ENCODE measurements around the gene RAB22A.

RAB22A gene

DNA sequence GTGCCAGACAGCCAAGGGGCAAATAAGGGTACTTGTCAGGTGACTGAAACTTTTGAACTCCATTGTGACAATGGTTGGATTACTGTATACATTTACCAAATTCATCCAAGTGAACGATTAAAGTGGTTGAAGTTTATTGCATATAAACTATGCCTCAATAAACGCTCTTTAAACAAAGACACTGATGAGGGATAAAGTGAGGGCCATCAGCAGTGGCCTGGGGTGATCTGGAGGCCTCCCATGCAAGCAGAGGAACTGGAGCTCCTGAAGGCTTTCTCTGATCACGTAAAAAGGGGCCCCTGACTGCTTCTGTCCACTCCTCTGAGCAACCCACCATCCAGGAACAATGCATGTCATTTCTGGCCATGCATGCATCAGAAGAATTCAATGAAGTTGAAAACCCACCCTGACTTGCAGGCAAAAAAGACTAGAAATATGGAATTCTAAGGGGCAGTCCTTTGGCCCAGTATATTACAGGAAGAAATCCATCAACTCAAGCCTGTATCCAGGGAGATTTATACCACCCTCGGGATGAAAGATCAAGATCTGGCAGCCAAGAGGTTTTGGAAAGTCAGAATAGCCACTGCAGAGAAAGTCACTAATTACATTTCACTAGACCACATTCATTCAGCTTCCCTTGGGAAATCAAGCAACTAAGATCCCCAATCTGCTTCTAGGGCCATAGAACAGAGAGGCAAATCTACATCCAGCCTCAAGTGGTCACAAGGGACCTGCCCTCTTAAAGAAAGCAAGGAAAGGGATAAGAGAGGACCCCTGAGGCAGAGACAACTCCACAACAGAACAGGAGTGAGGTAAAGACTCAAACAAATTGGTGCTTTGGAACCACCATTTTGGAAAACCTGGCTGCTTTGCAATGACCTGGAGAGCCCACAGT is 31.7 kb upstream of the RAB22A start:
- Histone ChIP-seq H3K27me3 (ENCODE audit: control insufficient read depth, insufficient read depth, low read length) (no peaks in the 10 kb centered on the region), H3K27ac (ENCODE audit: low read length) (no peak overlapping the region), H3K36me3 (ENCODE audit: control insufficient read depth, low read depth, low read length) (no peaks in the 10 kb centered on the region), H3K4me3 (ENCODE audit: low read length) (no peak overlapping the region), H3K9ac (ENCODE audit: low read length) (no peak overlapping the region), H3K4me1 (ENCODE audit: control insufficient read depth, low read depth, low read length) (no peaks in the 10 kb centered on the region), H3K9me3 (ENCODE audit: control insufficient read depth, low read depth, low read length) (peaks cover 3% of the 10 kb centered on the region)

- Histone ChIP-seq H3K36me3 (ENCODE audit: control insufficient read depth, low read depth, low read length) (no peaks in the 10 kb centered on the region), H3K27ac (ENCODE audit: low read length) (no peak overlapping the region), H3K9ac (ENCODE audit: low read length) (no peak overlapping the region), H3K27me3 (ENCODE audit: control insufficient read depth, insufficient read depth, low read length) (no peaks in the 10 kb centered on the region), H3K9me3 (ENCODE audit: control insufficient read depth, low read depth, low read length) (no peaks in the 10 kb centered on the region), H3K4me1 (ENCODE audit: control insufficient read depth, low read depth, low read length) (no peaks in the 10 kb centered on the region), H3K4me3 (ENCODE audit: low read length) (no peak overlapping the region)
Measured at GRCh38 chr20:58286729-58287128, 22.8 kb upstream of the RAB22A start.

- no peaks in the 10 kb centered on the region for H3K27me3 ChIP-seq (ENCODE audit: control insufficient read depth, insufficient read depth, low read length)
- H3K27ac ChIP-seq (ENCODE audit: low read length): no peak overlapping the region
- no peak overlapping the region for H3K4me3 ChIP-seq (ENCODE audit: low read length)
- H3K9me3 ChIP-seq (ENCODE audit: control insufficient read depth, low read depth, low read length): no peaks in the 10 kb centered on the region
- no peaks in the 10 kb centered on the region for H3K4me1 ChIP-seq (ENCODE audit: control insufficient read depth, low read depth, low read length)
- no peaks in the 10 kb centered on the region for H3K36me3 ChIP-seq (ENCODE audit: control insufficient read depth, low read depth, low read length)
- H3K9ac ChIP-seq (ENCODE audit: low read length): no peak overlapping the region
Measured at GRCh38 chr20:58287638-58288037, 21.9 kb upstream of the RAB22A start.

- no peaks in the 10 kb centered on the region for H3K36me3 ChIP-seq (ENCODE audit: control insufficient read depth, low read depth, low read length)
- no peak overlapping the region for H3K9ac ChIP-seq (ENCODE audit: low read length)
- peaks cover 4% of the 10 kb centered on the region for H3K4me1 ChIP-seq (ENCODE audit: control insufficient read depth, low read depth, low read length)
- H3K27ac ChIP-seq (ENCODE audit: low read length): no peak overlapping the region
- no peaks in the 10 kb centered on the region for H3K9me3 ChIP-seq (ENCODE audit: control insufficient read depth, low read depth, low read length)
- no peaks in the 10 kb centered on the region for H3K27me3 ChIP-seq (ENCODE audit: control insufficient read depth, insufficient read depth, low read length)
- no peak overlapping the region for H3K4me3 ChIP-seq (ENCODE audit: low read length)
Measured at GRCh38 chr20:58289143-58289542, 20.4 kb upstream of the RAB22A start.

DNA sequence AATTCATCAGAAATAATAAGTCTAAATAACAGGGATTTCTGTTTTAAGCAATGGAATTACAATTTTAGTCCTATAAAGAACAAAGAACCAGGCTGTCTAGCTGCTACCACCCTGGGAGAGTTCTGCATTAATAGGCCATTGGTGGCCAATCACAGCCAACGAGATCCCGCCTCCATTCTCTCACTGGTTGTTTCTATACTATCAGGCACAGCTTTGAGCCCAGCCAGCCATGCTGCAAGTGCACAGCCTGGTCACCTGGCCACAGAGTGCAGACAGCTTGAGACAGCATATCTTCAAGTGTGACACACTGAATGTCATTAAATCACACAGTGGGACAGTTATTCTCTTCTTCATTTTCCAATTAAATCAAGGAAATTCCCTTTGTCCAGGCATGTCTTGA is 16.1 kb upstream of the RAB22A start:
- H3K4me3 ChIP-seq (ENCODE audit: low read length): no peak overlapping the region
- H3K27me3 ChIP-seq (ENCODE audit: control insufficient read depth, insufficient read depth, low read length): no peaks in the 10 kb centered on the region
- no peak overlapping the region for H3K27ac ChIP-seq (ENCODE audit: low read length)
- H3K36me3 ChIP-seq (ENCODE audit: control insufficient read depth, low read depth, low read length): no peaks in the 10 kb centered on the region
- peaks cover 4% of the 10 kb centered on the region for H3K4me1 ChIP-seq (ENCODE audit: control insufficient read depth, low read depth, low read length)
- no peak overlapping the region for H3K9ac ChIP-seq (ENCODE audit: low read length)
- H3K9me3 ChIP-seq (ENCODE audit: control insufficient read depth, low read depth, low read length): no peaks in the 10 kb centered on the region

GRCh38 chr20:58294497-58295455 is 14.7 kb upstream of the RAB22A start:
- H3K27ac ChIP-seq (ENCODE audit: low read length): no peak overlapping the region
- no peaks in the 10 kb centered on the region for H3K36me3 ChIP-seq (ENCODE audit: control insufficient read depth, low read depth, low read length)
- H3K9me3 ChIP-seq (ENCODE audit: control insufficient read depth, low read depth, low read length): no peaks in the 10 kb centered on the region
- H3K9ac ChIP-seq (ENCODE audit: low read length): no peak overlapping the region
- H3K4me3 ChIP-seq (ENCODE audit: low read length): no peak overlapping the region
- H3K4me1 ChIP-seq (ENCODE audit: control insufficient read depth, low read depth, low read length): peaks cover 4% of the 10 kb centered on the region
- H3K27me3 ChIP-seq (ENCODE audit: control insufficient read depth, insufficient read depth, low read length): no peaks in the 10 kb centered on the region

GRCh38 chr20:58296051-58296837 is 13.3 kb upstream of the RAB22A start:
- no peak overlapping the region for H3K4me3 ChIP-seq (ENCODE audit: low read length)
- H3K9ac ChIP-seq (ENCODE audit: low read length): no peak overlapping the region
- H3K27ac ChIP-seq (ENCODE audit: low read length): no peak overlapping the region
- H3K27me3 ChIP-seq (ENCODE audit: control insufficient read depth, insufficient read depth, low read length): no peaks in the 10 kb centered on the region
- no peaks in the 10 kb centered on the region for H3K9me3 ChIP-seq (ENCODE audit: control insufficient read depth, low read depth, low read length)
- no peaks in the 10 kb centered on the region for H3K36me3 ChIP-seq (ENCODE audit: control insufficient read depth, low read depth, low read length)
- H3K4me1 ChIP-seq (ENCODE audit: control insufficient read depth, low read depth, low read length): peaks cover 4% of the 10 kb centered on the region

- Histone ChIP-seq H3K4me1 (ENCODE audit: control insufficient read depth, low read depth, low read length) (peaks cover 4% of the 10 kb centered on the region), H3K9ac (ENCODE audit: low read length) (no peak overlapping the region), H3K4me3 (ENCODE audit: low read length) (no peak overlapping the region), H3K27ac (ENCODE audit: low read length) (no peak overlapping the region), H3K27me3 (ENCODE audit: control insufficient read depth, insufficient read depth, low read length) (no peaks in the 10 kb centered on the region), H3K9me3 (ENCODE audit: control insufficient read depth, low read depth, low read length) (no peaks in the 10 kb centered on the region), H3K36me3 (ENCODE audit: control insufficient read depth, low read depth, low read length) (no peaks in the 10 kb centered on the region)
Measured at GRCh38 chr20:58297394-58297793, 12.1 kb upstream of the RAB22A start.

GRCh38 chr20:58300321-58300720 is 9.2 kb upstream of the RAB22A start:
- Histone ChIP-seq H3K36me3 (ENCODE audit: control insufficient read depth, low read depth, low read length) (peaks cover 4% of the 10 kb centered on the region), H3K9ac (ENCODE audit: low read length) (no peak overlapping the region), H3K9me3 (ENCODE audit: control insufficient read depth, low read depth, low read length) (no peaks in the 10 kb centered on the region), H3K4me1 (ENCODE audit: control insufficient read depth, low read depth, low read length) (no peaks in the 10 kb centered on the region), H3K4me3 (ENCODE audit: low read length) (no peak overlapping the region), H3K27ac (ENCODE audit: low read length) (no peak overlapping the region), H3K27me3 (ENCODE audit: control insufficient read depth, insufficient read depth, low read length) (no peaks in the 10 kb centered on the region)

DNA sequence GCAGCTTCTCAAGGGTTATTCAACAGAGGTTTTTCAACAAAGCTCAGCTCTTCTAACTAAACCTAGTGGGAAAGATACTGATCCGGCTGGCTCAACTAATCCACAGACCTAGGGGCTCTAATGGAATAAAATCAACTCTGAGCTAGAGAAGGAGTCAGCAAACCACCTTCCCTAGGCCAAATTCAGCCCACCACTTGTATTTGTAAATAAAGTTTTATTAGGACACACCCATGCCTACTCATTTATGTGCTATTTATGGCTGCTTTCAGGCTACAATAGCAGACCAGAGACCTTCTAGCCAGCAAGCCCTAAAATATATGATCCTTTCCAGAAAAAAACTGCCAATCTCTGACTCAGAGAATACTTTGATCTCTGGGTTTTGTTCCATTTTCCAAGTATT is 6.0 kb upstream of the RAB22A start:
- H3K9me3 ChIP-seq (ENCODE audit: control insufficient read depth, low read depth, low read length): no peaks in the 10 kb centered on the region
- no peak overlapping the region for H3K4me3 ChIP-seq (ENCODE audit: low read length)
- H3K27ac ChIP-seq (ENCODE audit: low read length): no peak overlapping the region
- H3K4me1 ChIP-seq (ENCODE audit: control insufficient read depth, low read depth, low read length): no peaks in the 10 kb centered on the region
- H3K36me3 ChIP-seq (ENCODE audit: control insufficient read depth, low read depth, low read length): peaks cover 4% of the 10 kb centered on the region
- no peaks in the 10 kb centered on the region for H3K27me3 ChIP-seq (ENCODE audit: control insufficient read depth, insufficient read depth, low read length)
- no peak overlapping the region for H3K9ac ChIP-seq (ENCODE audit: low read length)

GRCh38 chr20:58305061-58305460 is 4.5 kb upstream of the RAB22A start:
- H3K27ac ChIP-seq (ENCODE audit: low read length): no peak overlapping the region
- no peak overlapping the region for H3K4me3 ChIP-seq (ENCODE audit: low read length)
- H3K9me3 ChIP-seq (ENCODE audit: control insufficient read depth, low read depth, low read length): no peaks in the 10 kb centered on the region
- H3K4me1 ChIP-seq (ENCODE audit: control insufficient read depth, low read depth, low read length): no peaks in the 10 kb centered on the region
- no peak overlapping the region for H3K9ac ChIP-seq (ENCODE audit: low read length)
- H3K36me3 ChIP-seq (ENCODE audit: control insufficient read depth, low read depth, low read length): peaks cover 4% of the 10 kb centered on the region
- H3K27me3 ChIP-seq (ENCODE audit: control insufficient read depth, insufficient read depth, low read length): no peaks in the 10 kb centered on the region
